GM13977 (cell line): ENCODE measurements around the gene KIAA0825.

Experiments
- DNase-seq: peaks from one replicate; pipeline ENCODE4 v3.0.0; 2012; ENCODE audit warnings: low spot score
- in situ Hi-C: fragments of 300-500 bp; cut with MboI; formaldehyde crosslinking; loops from one replicate; pipeline ENCODE4 v1.12.0; 2022; ENCODE audit warnings: low sequenced_read_pairs, low pct_unique_long_range_greater_than_20kb, mixed read lengths, inconsistent platforms; ENCODE audit not compliant: unreplicated experiment
- TF ChIP-seq, protein P1 (sequence below): IDR thresholded peaks from 2 replicates; pipeline ENCODE4 v1.5.1; 2012; ENCODE audit warnings: mild to moderate bottlenecking, control low read depth; ENCODE audit not compliant: insufficient read depth; ENCODE audit errors: extremely low read depth, missing control alignments

Gene KIAA0825

DNA sequence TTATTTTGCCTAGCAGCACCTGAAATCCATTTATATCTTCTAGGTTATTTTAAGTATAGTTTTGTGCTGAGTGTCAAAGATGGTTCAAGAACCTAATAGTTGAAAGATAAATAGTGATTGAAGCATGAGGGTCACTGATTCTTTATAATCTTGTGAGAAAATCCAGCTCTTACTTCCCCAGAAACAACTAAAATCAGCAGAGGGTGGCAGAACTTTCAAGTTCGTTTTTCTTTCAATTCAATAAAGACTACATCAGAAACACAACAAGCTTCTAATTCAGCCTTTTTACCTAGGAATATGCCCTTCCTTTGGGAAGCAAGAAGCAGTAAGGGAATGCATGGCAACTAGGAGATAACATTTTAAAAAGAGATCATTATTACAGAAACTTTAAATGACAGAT, 202.6 kb downstream of the KIAA0825 start:
- TF ChIP-seq, protein P1, sequence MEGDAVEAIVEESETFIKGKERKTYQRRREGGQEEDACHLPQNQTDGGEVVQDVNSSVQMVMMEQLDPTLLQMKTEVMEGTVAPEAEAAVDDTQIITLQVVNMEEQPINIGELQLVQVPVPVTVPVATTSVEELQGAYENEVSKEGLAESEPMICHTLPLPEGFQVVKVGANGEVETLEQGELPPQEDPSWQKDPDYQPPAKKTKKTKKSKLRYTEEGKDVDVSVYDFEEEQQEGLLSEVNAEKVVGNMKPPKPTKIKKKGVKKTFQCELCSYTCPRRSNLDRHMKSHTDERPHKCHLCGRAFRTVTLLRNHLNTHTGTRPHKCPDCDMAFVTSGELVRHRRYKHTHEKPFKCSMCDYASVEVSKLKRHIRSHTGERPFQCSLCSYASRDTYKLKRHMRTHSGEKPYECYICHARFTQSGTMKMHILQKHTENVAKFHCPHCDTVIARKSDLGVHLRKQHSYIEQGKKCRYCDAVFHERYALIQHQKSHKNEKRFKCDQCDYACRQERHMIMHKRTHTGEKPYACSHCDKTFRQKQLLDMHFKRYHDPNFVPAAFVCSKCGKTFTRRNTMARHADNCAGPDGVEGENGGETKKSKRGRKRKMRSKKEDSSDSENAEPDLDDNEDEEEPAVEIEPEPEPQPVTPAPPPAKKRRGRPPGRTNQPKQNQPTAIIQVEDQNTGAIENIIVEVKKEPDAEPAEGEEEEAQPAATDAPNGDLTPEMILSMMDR, result no peak
- in situ Hi-C loops, result no loop called here
- DNase-seq, result no peak

DNA sequence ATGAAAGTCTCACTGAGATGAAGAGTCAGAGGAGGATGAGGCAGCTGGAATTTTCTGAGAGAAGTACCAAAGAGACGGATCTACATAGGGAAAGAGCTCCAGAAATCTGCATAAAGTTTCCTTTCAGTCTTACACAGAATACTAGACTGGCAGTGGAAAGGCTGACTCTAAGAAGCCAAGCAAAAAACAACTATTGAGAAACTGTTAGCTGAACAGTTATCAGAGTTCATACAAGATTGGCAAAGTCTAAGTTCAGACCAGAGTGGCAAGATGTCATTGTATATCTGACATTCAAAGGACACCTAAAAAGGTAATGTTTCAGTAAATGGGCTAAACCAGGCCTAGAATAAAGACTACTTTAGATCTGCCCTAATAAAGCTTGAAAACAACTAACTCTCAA, 209.0 kb downstream of the KIAA0825 start:
- no peak for DNase-seq
- in situ Hi-C loops, result no loop called here
- TF ChIP-seq, protein P1, result no peak

DNA sequence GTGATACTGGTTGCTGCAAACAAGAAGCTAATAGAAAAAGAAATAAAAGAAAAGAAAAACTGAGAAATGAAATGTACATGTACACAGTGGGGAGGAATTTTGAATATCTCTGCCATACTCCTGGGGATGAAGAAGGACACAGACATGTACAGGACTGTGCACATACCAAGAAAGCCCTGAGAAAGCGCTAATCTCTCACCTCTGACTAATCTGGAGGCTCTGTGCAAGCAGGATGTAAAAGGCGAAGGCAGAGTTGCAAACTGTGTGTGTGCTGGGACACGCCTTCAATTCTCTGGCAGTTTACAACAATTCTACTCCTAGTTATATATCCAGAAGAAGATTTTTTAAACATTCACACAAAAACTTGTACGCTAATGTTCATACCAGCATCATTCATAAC, 211.4 kb downstream of the KIAA0825 start:
- no peak for DNase-seq
- in situ Hi-C loops, result no loop called here
- TF ChIP-seq, protein P1, result no peak

DNA sequence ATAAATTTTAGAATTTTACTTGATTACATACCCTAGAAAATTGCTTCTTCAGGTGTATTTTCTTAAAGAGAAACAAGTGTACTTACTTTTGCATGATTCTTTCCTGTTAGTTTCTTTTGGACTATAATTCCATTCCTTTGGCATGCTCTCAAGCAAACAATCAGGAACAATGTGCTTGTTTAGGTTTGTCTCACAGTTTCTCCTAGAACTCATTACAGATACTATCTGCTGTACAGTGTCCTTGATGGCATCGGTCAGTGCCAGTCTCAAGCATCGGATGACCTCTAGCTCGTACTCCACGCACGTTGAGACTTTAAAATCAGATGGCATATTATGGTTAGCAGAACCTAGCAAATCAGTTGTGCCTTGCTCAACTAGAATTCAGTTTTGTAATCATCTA, 214.9 kb downstream of the KIAA0825 start:
- in situ Hi-C loops, result no loop called here
- no peak for DNase-seq
- TF ChIP-seq, protein P1, result no peak

DNA sequence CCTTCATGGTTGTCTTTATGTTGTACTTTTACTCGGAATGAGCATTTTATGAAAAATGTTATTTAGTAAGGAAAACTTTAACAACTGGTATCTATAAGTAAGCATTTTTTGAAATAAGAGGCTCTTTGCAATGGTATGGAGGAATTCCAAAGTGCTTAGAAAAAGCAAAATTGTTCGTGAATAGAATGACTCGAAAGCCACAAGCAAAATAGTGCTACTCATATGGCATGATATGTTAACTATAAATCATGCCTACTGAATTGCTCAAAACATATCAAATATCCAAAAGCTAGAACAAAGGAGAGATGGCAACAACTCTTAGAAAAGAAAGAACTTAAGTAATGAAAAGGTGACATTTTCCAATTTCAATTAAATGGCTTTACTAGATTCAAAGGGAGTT, 216.3 kb downstream of the KIAA0825 start:
- TF ChIP-seq, protein P1, result no peak
- in situ Hi-C loops, result no loop called here
- DNase-seq, result no peak

DNA sequence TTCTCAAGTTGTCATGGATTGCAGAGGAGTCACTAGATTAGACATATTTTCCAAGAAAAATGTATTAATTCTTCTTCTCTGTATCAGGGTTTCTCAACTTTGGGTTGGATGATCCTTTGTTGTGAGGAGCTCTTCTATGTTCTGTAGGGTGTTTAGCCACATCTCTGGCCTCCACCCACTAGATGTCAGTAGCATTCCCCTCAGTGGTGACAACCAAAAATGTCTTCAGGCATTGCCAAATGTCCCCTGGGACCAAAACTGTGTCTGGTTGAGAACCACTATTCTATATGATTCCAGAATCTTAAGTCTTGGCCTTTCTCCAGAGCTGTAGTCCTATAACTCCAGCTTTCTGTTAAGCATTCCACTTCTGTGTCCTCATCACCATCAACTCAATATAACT, 220.9 kb downstream of the KIAA0825 start:
- in situ Hi-C loops, result no loop called here
- TF ChIP-seq, protein P1, result no peak
- no peak for DNase-seq

DNA sequence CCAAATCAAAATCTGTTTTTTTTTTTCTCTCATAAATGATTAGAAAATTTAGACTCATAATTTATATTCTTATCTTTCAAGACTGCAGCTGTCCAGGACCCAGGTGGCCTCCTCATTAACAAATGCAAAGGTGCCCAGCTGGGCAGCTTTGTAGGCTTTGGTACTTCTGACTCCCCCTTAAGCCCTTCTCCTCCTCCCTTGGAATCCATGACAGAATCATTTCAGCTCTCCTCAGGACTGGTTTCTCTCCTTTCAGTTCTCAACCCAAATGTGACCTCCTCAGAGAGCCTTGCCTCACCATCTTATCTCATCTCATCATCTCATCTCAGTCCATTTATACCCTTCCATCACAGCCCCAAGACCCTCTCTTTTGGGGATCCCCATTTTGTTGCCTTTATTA, 221.7 kb downstream of the KIAA0825 start:
- DNase-seq, result no peak
- TF ChIP-seq, protein P1, result no peak
- in situ Hi-C loops, result no loop called here
